ENCODE measurements around the gene MKNK1. TPM values are rescaled to one million over a fixed set of nuclear protein-coding genes. Genes with fewer than 3 reads are reported as not detected.

Gene MKNK1
- total and polyA plus RNA-seq, 2 experiments from 2014 or later = 17.8 to 20.6 TPM

GRCh38 chr1:46547481-46548383 lies 56.3 kb downstream of the MKNK1 start:
- H3K79me2 ChIP-seq = no peaks in the 10 kb centered on the region
- H3K4me1 ChIP-seq (ENCODE audit: insufficient read depth) = peaks cover 3% of the 10 kb centered on the region
- DNase-seq (ENCODE audit: low spot score) = peak; percentile 54
- WGBS (ENCODE audit: low lambda C conversion rate, missing lambda C conversion rate) = 80% methylated on average over 22 of the region's 22 CpGs
- peaks cover 46% of the 10 kb centered on the region for H3K27me3 ChIP-seq
- no peaks in the 10 kb centered on the region for H3K9me2 ChIP-seq (replicated peaks; ENCODE audit: insufficient read depth)
- H3K27ac ChIP-seq = no peak overlapping the region
- H2AFZ ChIP-seq = no peak overlapping the region
- no peaks in the 10 kb centered on the region for H3K36me3 ChIP-seq (replicated peaks; ENCODE audit: insufficient read depth, low read depth)
- no peak overlapping the region for H3K4me2 ChIP-seq
- H3K9me3 ChIP-seq (ENCODE audit: low read depth) = no peaks in the 10 kb centered on the region
- H4K20me1 ChIP-seq (ENCODE audit: insufficient read depth, poor library complexity, severe bottlenecking) = no peaks in the 10 kb centered on the region
- TF ChIP-seq EZH2 (IDR thresholded peaks at IDR 0.05; ENCODE audit: borderline replicate concordance) (no peak), EZH2phosphoT487 (IDR thresholded peaks at IDR 0.05; ENCODE audit: low read depth, severe bottlenecking, unreplicated experiment) (no peak)
- TF ChIP-seq, protein P1, sequence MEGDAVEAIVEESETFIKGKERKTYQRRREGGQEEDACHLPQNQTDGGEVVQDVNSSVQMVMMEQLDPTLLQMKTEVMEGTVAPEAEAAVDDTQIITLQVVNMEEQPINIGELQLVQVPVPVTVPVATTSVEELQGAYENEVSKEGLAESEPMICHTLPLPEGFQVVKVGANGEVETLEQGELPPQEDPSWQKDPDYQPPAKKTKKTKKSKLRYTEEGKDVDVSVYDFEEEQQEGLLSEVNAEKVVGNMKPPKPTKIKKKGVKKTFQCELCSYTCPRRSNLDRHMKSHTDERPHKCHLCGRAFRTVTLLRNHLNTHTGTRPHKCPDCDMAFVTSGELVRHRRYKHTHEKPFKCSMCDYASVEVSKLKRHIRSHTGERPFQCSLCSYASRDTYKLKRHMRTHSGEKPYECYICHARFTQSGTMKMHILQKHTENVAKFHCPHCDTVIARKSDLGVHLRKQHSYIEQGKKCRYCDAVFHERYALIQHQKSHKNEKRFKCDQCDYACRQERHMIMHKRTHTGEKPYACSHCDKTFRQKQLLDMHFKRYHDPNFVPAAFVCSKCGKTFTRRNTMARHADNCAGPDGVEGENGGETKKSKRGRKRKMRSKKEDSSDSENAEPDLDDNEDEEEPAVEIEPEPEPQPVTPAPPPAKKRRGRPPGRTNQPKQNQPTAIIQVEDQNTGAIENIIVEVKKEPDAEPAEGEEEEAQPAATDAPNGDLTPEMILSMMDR (IDR thresholded peaks at IDR 0.05; ENCODE audit: poor library complexity) = peak; percentile 56
- H3K4me3 ChIP-seq = no peak overlapping the region

- Histone ChIP-seq H3K27me3 (peaks cover 60% of the 10 kb centered on the region), H3K4me2 (no peak overlapping the region), H3K9me3 (ENCODE audit: low read depth) (no peaks in the 10 kb centered on the region), H4K20me1 (ENCODE audit: insufficient read depth, poor library complexity, severe bottlenecking) (no peaks in the 10 kb centered on the region), H3K4me3 (no peak overlapping the region), H3K79me2 (no peaks in the 10 kb centered on the region), H3K27ac (no peak overlapping the region), H3K36me3 (replicated peaks; ENCODE audit: insufficient read depth, low read depth) (no peaks in the 10 kb centered on the region), H2AFZ (no peak overlapping the region), H3K4me1 (ENCODE audit: insufficient read depth) (peaks cover 3% of the 10 kb centered on the region), H3K9me2 (replicated peaks; ENCODE audit: insufficient read depth) (no peaks in the 10 kb centered on the region)
- 67% methylated on average over 5 of the region's 5 CpGs for WGBS (ENCODE audit: low lambda C conversion rate, missing lambda C conversion rate)
- TF ChIP-seq, protein P1 (IDR thresholded peaks at IDR 0.05; ENCODE audit: poor library complexity) = no peak
- TF ChIP-seq EZH2phosphoT487 (IDR thresholded peaks at IDR 0.05; ENCODE audit: low read depth, severe bottlenecking, unreplicated experiment) (no peak), EZH2 (IDR thresholded peaks at IDR 0.05; ENCODE audit: borderline replicate concordance) (no peak)
- DNase-seq (ENCODE audit: low spot score) = no peak
These were observed 57.9 kb downstream of the MKNK1 start for GRCh38 chr1:46546210-46546609.

GRCh38 chr1:46545784-46546183 lies 58.3 kb downstream of the MKNK1 start:
- H4K20me1 ChIP-seq (ENCODE audit: insufficient read depth, poor library complexity, severe bottlenecking) = no peaks in the 10 kb centered on the region
- WGBS (ENCODE audit: low lambda C conversion rate, missing lambda C conversion rate) = 76% methylated on average over 3 of the region's 3 CpGs
- TF ChIP-seq, protein P1 (IDR thresholded peaks at IDR 0.05; ENCODE audit: poor library complexity) = no peak
- TF ChIP-seq EZH2 (IDR thresholded peaks at IDR 0.05; ENCODE audit: borderline replicate concordance) (no peak), EZH2phosphoT487 (IDR thresholded peaks at IDR 0.05; ENCODE audit: low read depth, severe bottlenecking, unreplicated experiment) (no peak)
- no peak for DNase-seq (ENCODE audit: low spot score)
- H3K4me1 ChIP-seq (ENCODE audit: insufficient read depth) = peaks cover 3% of the 10 kb centered on the region
- no peaks in the 10 kb centered on the region for H3K9me3 ChIP-seq (ENCODE audit: low read depth)
- peaks cover 62% of the 10 kb centered on the region for H3K27me3 ChIP-seq
- no peaks in the 10 kb centered on the region for H3K36me3 ChIP-seq (replicated peaks; ENCODE audit: insufficient read depth, low read depth)
- no peak overlapping the region for H3K4me3 ChIP-seq
- H3K9me2 ChIP-seq (replicated peaks; ENCODE audit: insufficient read depth) = no peaks in the 10 kb centered on the region
- H3K4me2 ChIP-seq = no peak overlapping the region
- H3K79me2 ChIP-seq = no peaks in the 10 kb centered on the region
- H2AFZ ChIP-seq = no peak overlapping the region
- H3K27ac ChIP-seq = no peak overlapping the region
